Panc1 (cell line): Measurements from ENCODE around the gene AKIRIN2.

ENCODE experiments used
- POLR2AphosphoS5 ChIP-seq: IDR thresholded peaks from 2 replicates; pipeline ENCODE4 v1.6.1; 2012; ENCODE audit warnings: mild to moderate bottlenecking, low read depth, low read length, moderate library complexity
- TF ChIP-seq, protein P1 (sequence below): fragments of 450-650 bp; IDR thresholded peaks from 2 replicates; pipeline ENCODE4 v1.5.1; 2017; ENCODE audit warnings: mild to moderate bottlenecking

DNA sequence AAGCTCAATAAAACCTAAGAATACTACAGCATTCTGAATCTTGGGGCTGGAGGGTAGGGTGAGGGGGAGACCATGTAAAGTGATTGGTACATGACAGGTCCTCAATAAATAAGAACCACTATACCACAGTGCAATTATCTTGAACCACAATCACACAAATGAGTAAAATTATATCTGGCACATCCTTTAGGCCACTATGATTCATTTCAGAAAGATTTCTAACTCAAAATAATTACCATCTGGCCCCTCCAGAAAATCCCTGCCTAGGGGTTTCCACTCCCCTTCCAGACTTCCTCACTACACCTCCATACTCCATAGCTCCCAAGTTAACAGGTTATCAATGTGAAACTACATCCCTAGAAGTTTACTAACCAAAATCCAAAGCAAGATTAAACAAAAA is 19.7 kb downstream of the AKIRIN2 start:
- TF ChIP-seq, protein P1, sequence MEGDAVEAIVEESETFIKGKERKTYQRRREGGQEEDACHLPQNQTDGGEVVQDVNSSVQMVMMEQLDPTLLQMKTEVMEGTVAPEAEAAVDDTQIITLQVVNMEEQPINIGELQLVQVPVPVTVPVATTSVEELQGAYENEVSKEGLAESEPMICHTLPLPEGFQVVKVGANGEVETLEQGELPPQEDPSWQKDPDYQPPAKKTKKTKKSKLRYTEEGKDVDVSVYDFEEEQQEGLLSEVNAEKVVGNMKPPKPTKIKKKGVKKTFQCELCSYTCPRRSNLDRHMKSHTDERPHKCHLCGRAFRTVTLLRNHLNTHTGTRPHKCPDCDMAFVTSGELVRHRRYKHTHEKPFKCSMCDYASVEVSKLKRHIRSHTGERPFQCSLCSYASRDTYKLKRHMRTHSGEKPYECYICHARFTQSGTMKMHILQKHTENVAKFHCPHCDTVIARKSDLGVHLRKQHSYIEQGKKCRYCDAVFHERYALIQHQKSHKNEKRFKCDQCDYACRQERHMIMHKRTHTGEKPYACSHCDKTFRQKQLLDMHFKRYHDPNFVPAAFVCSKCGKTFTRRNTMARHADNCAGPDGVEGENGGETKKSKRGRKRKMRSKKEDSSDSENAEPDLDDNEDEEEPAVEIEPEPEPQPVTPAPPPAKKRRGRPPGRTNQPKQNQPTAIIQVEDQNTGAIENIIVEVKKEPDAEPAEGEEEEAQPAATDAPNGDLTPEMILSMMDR = no peak
- TF ChIP-seq POLR2AphosphoS5 = no peak
